GM12878 (cell line): ENCODE data around the gene BIK.
"Not testable (repeated sequence)": the region's sequence is repeated elsewhere in the genome, so short reads cannot be mapped to it uniquely, and the experiment has no call there.

Experiments
- CBX3 ChIP-seq: fragments of 200-600 bp; sonication (generic); IDR thresholded peaks from 2 replicates; pipeline ENCODE4 v1.6.1; 2016; ENCODE audit warnings: low read depth, borderline replicate concordance
- CTCF ChIP-seq, 3 experiments: IDR thresholded peaks in 2 of 3; conservative IDR thresholded peaks in 1 of 3; 2 replicates each; pipeline ENCODE4 v1.5.1; 2011; ENCODE audit warnings: low read depth in 3 of 3, low read length in 3 of 3, mild to moderate bottlenecking in 3 of 3, control low read depth in 2 of 3, moderate library complexity in 2 of 3, inconsistent platforms in 1 of 3, mixed read lengths in 1 of 3; ENCODE audit not compliant: control insufficient read depth in 2 of 3, insufficient read depth in 1 of 3; ENCODE audit errors: extremely low read depth in 1 of 3
- E2F4 ChIP-seq: IDR thresholded peaks from 2 replicates; pipeline ENCODE4 v1.6.1; 2012; ENCODE audit warnings: low read depth, low read length, improper control_type of control experiment
- ELK1 ChIP-seq: IDR thresholded peaks from 2 replicates; pipeline ENCODE4 v1.6.1; 2012; ENCODE audit warnings: low read depth, low read length, improper control_type of control experiment
- EP300 ChIP-seq, 2 experiments: fragments of 150-350 bp in 1 of 2; IDR thresholded peaks; 2 replicates each; pipeline ENCODE4 v1.6.1; 2011 to 2012; ENCODE audit warnings: low read depth in 2 of 2, low read length in 2 of 2, borderline replicate concordance in 1 of 2, improper control_type of control experiment in 1 of 2, inconsistent platforms in 1 of 2; ENCODE audit not compliant: control insufficient read depth in 1 of 2
- IRF5 ChIP-seq: fragments of 450-650 bp; IDR thresholded peaks from 2 replicates; pipeline ENCODE4 v1.6.1; 2017; ENCODE audit warnings: borderline replicate concordance
- MYC ChIP-seq: IDR thresholded peaks from 2 replicates; pipeline ENCODE4 v1.6.1; 2011; ENCODE audit warnings: mild to moderate bottlenecking, low read length, moderate library complexity, inconsistent platforms; ENCODE audit not compliant: insufficient read depth, insufficient replicate concordance, insufficient read length, severe bottlenecking
- POLR2A ChIP-seq: IDR thresholded peaks from 2 replicates; pipeline ENCODE4 v1.6.1; 2011; ENCODE audit warnings: low read depth, mild to moderate bottlenecking, low read length
- RCOR1 ChIP-seq: conservative IDR thresholded peaks from 2 replicates; pipeline ENCODE4 v1.6.1; 2012; ENCODE audit warnings: low read depth, low read length, improper control_type of control experiment
- RFX5 ChIP-seq: IDR thresholded peaks from 2 replicates; pipeline ENCODE4 v1.6.1; 2011; ENCODE audit warnings: low read depth, low read length, improper control_type of control experiment
- ZBTB40 ChIP-seq: fragments of 450-650 bp; IDR thresholded peaks from 2 replicates; pipeline ENCODE4 v1.6.1; 2016; ENCODE audit warnings: mild to moderate bottlenecking, moderate library complexity, borderline replicate concordance

GRCh38 chr22:43104950-43105349 is 5.6 kb upstream of the BIK start:
- TF ChIP-seq CTCF (IDR thresholded peaks at IDR 0.05 in 2 of 3, conservative IDR thresholded peaks at IDR 0.05 in 1 of 3; ENCODE audit: control insufficient read depth in 2 of 3, extremely low read depth in 1 of 3, insufficient read depth in 1 of 3, low read depth in 3 of 3, low read length in 3 of 3); RFX5; IRF5; RCOR1; CBX3; POLR2A; E2F4; EP300 (IDR thresholded peaks at IDR 0.05; ENCODE audit: borderline replicate concordance in 1 of 2, control insufficient read depth in 1 of 2, low read depth in 2 of 2, low read length in 2 of 2); ELK1; ZBTB40; MYC: not testable (repeated sequence)
